ENCODE data around the gene BRAT1.
"Not testable (repeated sequence)": the region's sequence is repeated elsewhere in the genome, so short reads cannot be mapped to it uniquely, and the experiment has no call there.

- TF ChIP-seq, protein P1, sequence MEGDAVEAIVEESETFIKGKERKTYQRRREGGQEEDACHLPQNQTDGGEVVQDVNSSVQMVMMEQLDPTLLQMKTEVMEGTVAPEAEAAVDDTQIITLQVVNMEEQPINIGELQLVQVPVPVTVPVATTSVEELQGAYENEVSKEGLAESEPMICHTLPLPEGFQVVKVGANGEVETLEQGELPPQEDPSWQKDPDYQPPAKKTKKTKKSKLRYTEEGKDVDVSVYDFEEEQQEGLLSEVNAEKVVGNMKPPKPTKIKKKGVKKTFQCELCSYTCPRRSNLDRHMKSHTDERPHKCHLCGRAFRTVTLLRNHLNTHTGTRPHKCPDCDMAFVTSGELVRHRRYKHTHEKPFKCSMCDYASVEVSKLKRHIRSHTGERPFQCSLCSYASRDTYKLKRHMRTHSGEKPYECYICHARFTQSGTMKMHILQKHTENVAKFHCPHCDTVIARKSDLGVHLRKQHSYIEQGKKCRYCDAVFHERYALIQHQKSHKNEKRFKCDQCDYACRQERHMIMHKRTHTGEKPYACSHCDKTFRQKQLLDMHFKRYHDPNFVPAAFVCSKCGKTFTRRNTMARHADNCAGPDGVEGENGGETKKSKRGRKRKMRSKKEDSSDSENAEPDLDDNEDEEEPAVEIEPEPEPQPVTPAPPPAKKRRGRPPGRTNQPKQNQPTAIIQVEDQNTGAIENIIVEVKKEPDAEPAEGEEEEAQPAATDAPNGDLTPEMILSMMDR (IDR thresholded peaks at IDR 0.05; ENCODE audit: poor library complexity) = not testable (repeated sequence)
- TF ChIP-seq EZH2 (IDR thresholded peaks at IDR 0.05; ENCODE audit: borderline replicate concordance); EZH2phosphoT487 (IDR thresholded peaks at IDR 0.05; ENCODE audit: low read depth, severe bottlenecking, unreplicated experiment): not testable (repeated sequence)
Measured at GRCh38 chr7:2532816-2533215, 22.5 kb downstream of the BRAT1 start.

Data from hepatocyte (in vitro differentiated cells).